AG04450 (cell line): Measurements from ENCODE around the gene TEX26. TPM values are rescaled to one million over a fixed set of nuclear protein-coding genes. Genes with fewer than 3 reads are reported as not detected.

Experiments
- CTCF ChIA-PET: fragments of 300-600, 350-600 bp; formaldehyde crosslinking; extraction: SDS; loops from one replicate; lab custom pipeline; 2022; ENCODE audit warnings: antibody characterized with exemption, inconsistent platforms; lab: Charles Lee
- POLR2A ChIA-PET: fragments of 350-600 bp; formaldehyde crosslinking; extraction: SDS; loops from one replicate; lab custom pipeline; 2021; ENCODE audit warnings: antibody characterized with exemption, inconsistent platforms; lab: Yijun Ruan, JAX
- DNase-seq: peaks from one replicate; pipeline ENCODE4 v3.0.0-alpha.2; 2011; ENCODE audit warnings: low read depth, low spot score
- H3K27ac ChIP-seq: one replicate; pipeline ENCODE4 v1.5.1; 2012; ENCODE audit warnings: low read depth, low read length, control low read depth
- H3K27me3 ChIP-seq: one replicate; pipeline ENCODE4 v1.6.0; 2012; ENCODE audit warnings: low read length; ENCODE audit not compliant: control insufficient read depth, insufficient read depth
- H3K4me3 ChIP-seq: 2 replicates; pipeline ENCODE4 v1.5.1; 2011; ENCODE audit warnings: mild to moderate bottlenecking, low read depth, low read length, control low read depth
- H3K9me3 ChIP-seq: 2 replicates; pipeline ENCODE4 v1.5.1; 2012; ENCODE audit warnings: low read length; ENCODE audit not compliant: control insufficient read depth, insufficient read depth
- CTCF ChIP-seq: IDR thresholded peaks from 2 replicates; pipeline ENCODE4 v1.5.1; 2011; ENCODE audit warnings: low read depth, low read length, control low read depth, inconsistent platforms
- polyA minus RNA-seq: library from RNA; depleted of rRNA, polyadenylated mRNA; stranded (reverse); fragments of >200 nt; gene quantifications from 2 replicates; pipeline ENCODE4 v1.2.3, GENCODE V29; 2011; rRNA and poly(A)+ RNA removed
- polyA plus RNA-seq: library from polyadenylated mRNA; depleted of rRNA; stranded (reverse); fragments of >200 nt; gene quantifications from 2 replicates; pipeline ENCODE4 v1.2.3, GENCODE V29; 2011; rRNA removed

TEX26 gene
- polyA plus RNA-seq (0.09 TPM in 1 of 2 replicates, not detected in the other), polyA minus RNA-seq (not detected in 2 replicates)

GRCh38 chr13:30932481-30933353, at the start of gene TEX26:
Gene TEX26, plus strand, starts transcription at chr13:30932656. Its CDS starts 60 bp downstream, at chr13:30932716.
- peaks cover 25% of the 10 kb centered on the region for H3K27me3 ChIP-seq
- H3K9me3 ChIP-seq, result no peaks in the 10 kb centered on the region; the same call in 1 of the 2 replicates
- H3K4me3 ChIP-seq, result peak within 1 kb of the TSS; percentile 20; the same call in 1 of the 2 replicates
- DNase-seq, result no peak
- TF ChIP-seq CTCF, result peak; percentile 45
- no peak within 1 kb of the TSS for H3K27ac ChIP-seq
- ChIA-PET CTCF (interaction anchor here (1.0 to 1.3 kb wide), 2 partner anchors 31 to 67 kb away, joined by 3 to 4 read pairs; no protein-coding TSS in a partner anchor), POLR2A (interaction anchor here (0.8 kb wide), 1 partner anchor 53 kb away, joined by 3 read pairs; no protein-coding TSS in a partner anchor)

GRCh38 chr13:30882996-30883766, 49.3 kb upstream of the TEX26 start:
- H3K27ac ChIP-seq, result no peak overlapping the region
- H3K27me3 ChIP-seq, result no peaks in the 10 kb centered on the region
- TF ChIP-seq CTCF, result no peak
- ChIA-PET CTCF (no interaction called here), POLR2A (no interaction called here)
- DNase-seq, result no peak
- no peak overlapping the region for H3K4me3 ChIP-seq
- no peaks in the 10 kb centered on the region for H3K9me3 ChIP-seq

- ChIA-PET CTCF (interaction anchor here (1.5 kb wide), 1 partner anchor 8 kb away, joined by 10 read pairs; no protein-coding TSS in a partner anchor), POLR2A (interaction anchor here (0.7 kb wide), 1 partner anchor 14 kb away, joined by 5 read pairs; no protein-coding TSS in a partner anchor)
- Histone ChIP-seq H3K4me3 (no peak overlapping the region), H3K27ac (no peak overlapping the region), H3K27me3 (no peaks in the 10 kb centered on the region), H3K9me3 (peaks cover 8% of the 10 kb centered on the region; the same call in 1 of the 2 replicates)
- no peak for TF ChIP-seq CTCF
- no peak for DNase-seq
Measured at GRCh38 chr13:30884543-30884942, 47.9 kb upstream of the TEX26 start.

GRCh38 chr13:30889196-30889690, 43.2 kb upstream of the TEX26 start:
- Histone ChIP-seq H3K27ac (no peak overlapping the region), H3K9me3 (peaks cover 8% of the 10 kb centered on the region; the same call in 1 of the 2 replicates), H3K4me3 (no peak overlapping the region), H3K27me3 (no peaks in the 10 kb centered on the region)
- ChIA-PET CTCF (no interaction called here), POLR2A (no interaction called here)
- DNase-seq, result no peak
- no peak for TF ChIP-seq CTCF
